HG03045 (cell line): ENCODE results near the gene RPP40.
"Not testable (repeated sequence)": the region's sequence is repeated elsewhere in the genome, so short reads cannot be mapped to it uniquely, and the experiment has no call there.

Experiments
- ATAC-seq: cut with Tn5 transposase; IDR thresholded peaks from one replicate; pipeline ENCODE4 v1.9.1; 2021; ENCODE audit warnings: mild to moderate bottlenecking, moderate library complexity; ENCODE audit not compliant: unreplicated experiment

Gene RPP40

DNA sequence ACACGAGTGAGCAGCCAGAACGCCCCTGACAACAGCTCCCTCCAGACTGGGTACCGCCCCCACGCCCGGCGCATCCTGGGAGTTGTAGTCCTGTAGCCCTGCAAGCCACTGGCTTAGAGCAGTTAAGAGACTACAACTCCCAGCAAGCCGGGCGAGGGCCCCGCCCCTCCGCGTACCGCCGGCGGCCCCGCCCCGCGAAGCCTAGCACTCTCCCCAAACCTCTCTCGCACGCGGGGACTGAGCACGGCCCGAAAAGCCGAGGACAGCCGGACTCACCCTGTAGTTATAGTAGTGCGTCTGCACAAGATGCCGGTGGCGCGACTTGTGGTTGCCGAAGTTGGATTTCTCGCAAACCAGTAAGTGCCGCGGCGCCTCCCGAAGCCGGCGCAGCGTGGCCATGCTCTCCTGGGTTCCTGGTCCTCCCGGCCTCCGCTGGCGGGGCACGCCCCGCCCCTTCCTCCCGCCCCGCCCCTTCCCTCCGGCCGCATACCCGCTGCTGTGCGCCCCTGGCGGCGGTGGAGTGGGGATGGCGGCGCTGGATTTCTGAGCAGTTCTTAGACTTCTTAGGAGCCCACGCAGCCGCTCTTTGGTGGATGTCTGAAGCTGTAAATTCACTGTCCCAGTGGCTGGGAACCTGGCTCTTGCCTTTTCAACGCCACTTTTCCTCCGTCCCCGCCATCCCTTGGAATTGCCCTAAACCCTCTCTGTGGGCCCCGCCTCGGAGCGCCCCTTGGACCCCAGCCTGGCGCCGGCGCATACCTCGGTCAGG is at the start of gene RPP40:
Gene RPP40 (minus strand): TSS at position 434 of the 769 bp plus-strand sequence. CDS start 35 bp downstream, at position 399.
- ATAC-seq: peak; percentile 98

DNA sequence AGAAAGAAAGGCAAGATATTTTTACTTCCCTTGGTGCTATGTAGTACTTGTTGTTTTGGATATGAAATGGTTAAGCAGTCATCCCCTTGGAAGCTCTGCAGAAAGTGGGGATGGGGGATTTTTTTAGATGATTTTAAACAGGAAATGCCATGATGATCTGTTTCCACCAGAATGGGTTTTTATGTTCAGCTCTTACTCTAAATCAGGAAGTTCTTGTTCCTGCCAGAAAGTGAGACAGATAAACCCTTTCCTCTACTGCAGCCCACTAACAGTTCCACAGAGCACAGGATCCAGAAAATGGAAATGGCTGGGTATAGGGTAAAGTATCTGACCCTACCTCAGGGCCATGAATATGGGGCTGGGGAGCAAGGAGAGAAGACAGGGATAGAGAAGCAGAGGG is 49.2 kb upstream of the RPP40 start:
- ATAC-seq: no peak

DNA sequence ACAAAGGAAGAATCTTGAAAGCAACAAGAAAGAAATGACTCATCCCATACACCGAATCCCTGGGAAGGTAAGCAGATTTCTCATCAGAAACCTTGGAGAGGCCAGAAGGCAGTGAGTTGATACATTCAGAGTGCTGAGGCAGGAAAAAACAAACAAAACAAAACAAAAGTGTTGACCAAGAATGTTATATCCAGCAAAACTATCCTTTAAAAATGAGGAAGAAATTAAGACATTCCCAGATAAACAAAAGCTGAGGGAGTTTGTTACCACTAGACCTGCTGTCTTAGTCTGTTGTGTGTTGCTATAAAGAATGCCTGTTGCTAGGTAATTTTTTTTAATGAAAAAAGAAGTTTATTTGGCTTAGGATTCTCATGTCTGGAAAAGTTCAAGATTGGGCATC is 47.6 kb upstream of the RPP40 start:
- no peak for ATAC-seq

- ATAC-seq: no peak
Observed at GRCh38 chr6:5050009-5050408, 46.2 kb upstream of the RPP40 start.

DNA sequence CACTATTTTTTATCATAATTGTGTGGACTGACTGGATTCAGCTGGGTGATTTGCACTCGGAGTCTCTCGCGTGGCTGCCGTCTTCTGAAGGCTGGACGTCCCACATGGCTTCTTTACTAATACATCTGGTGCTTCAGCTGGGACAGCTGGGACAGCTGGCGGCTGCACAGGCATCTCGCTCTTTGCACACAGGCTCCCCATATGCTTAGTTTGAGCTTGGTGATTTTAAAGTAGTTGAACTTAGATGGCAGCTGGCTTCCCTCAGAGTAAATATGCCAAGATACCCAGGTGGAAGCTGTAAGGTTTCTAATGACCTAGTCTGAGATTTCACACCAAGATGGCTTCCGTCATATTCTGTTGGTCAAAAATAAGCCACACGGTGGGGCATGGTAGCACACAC is 42.6 kb upstream of the RPP40 start:
- ATAC-seq: no peak

GRCh38 chr6:5045416-5045815 is 41.6 kb upstream of the RPP40 start:
- ATAC-seq: no peak

- ATAC-seq: no peak
Observed at GRCh38 chr6:5044866-5045265, 41.0 kb upstream of the RPP40 start.

GRCh38 chr6:5042436-5042835 is 38.6 kb upstream of the RPP40 start:
- ATAC-seq: no peak

- no peak for ATAC-seq
Observed at GRCh38 chr6:5041955-5042354, 38.1 kb upstream of the RPP40 start.

DNA sequence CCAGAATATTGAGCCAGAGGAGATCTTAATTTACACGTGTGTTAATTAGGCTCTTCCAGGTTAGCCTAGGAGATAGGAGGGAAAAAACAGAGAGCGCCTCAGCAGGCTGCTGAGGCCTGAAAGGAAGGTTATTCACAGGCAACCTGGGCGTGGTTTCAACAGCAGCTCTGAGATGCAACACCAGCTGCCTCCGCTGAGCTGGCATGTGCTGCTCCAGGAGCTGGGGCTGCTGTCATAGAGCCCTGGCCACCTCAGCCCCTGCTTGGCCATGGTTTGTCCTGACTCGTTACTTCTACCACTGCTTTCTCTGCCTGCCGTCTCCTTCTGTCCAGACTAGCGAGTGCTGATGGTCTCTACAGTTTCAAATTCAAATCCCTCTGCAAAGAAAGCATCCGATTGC is 32.4 kb upstream of the RPP40 start:
- no peak for ATAC-seq

DNA sequence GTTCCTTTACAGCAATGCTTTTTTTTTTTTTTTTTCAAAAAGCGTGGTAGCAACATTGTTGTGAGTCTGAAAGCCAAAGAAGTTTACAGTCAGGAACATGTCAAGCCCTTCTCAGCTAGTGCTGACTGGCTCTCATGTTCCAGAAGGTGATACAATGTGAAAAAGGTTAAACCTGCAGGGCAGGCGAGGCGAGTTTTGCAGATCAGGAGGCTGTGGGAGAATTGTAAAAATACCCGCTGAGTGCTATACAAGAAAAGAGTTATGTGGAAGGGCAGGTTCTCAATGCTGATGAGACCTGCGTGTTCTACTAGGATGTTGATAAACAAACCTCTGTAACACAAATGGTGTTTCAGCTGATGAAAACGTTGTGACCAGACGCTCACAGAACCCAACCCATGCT is 30.9 kb upstream of the RPP40 start:
- no peak for ATAC-seq

GRCh38 chr6:5034328-5034727 is 30.5 kb upstream of the RPP40 start:
- ATAC-seq: no peak

DNA sequence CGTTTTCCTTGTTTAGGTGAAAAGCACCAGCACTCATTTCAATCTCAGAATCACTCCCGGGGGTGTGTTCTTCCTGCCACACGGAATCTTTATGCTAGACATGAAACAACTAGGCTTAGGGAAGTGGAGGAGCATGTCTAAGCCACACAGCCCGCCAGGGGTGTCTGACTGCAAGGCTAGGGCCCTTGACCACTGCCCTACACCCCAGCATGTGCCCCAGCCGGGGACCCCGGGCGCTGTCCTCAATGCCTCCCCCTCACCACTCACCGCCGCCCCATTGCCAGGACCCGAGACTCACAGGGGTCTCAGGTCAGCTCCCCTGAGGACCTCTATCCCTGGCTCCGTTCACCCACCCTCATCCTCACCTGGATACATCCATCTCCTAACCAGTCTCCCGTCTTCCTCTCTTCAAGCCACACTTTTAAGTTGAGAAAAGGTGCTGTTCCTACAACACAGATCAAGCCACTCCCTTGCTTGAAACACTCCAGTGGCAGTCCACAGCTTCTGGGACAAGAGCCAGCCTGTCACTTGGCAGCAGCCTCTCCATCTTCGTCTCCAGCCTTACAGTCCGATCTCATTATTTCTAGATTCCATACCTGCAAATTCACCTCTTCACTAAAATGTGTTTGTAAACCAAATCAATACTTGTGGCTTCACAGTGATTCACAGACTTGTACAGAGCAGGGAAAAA is 29.5 kb upstream of the RPP40 start:
- not testable (repeated sequence) for ATAC-seq

- not testable (repeated sequence) for ATAC-seq
Observed at GRCh38 chr6:5032706-5033105, 28.9 kb upstream of the RPP40 start.

GRCh38 chr6:5031150-5031549 is 27.3 kb upstream of the RPP40 start:
- no peak for ATAC-seq

- ATAC-seq: peak; percentile 73
Observed at GRCh38 chr6:5030596-5031136, 26.8 kb upstream of the RPP40 start.

- ATAC-seq: no peak
Observed at GRCh38 chr6:5029609-5030008, 25.8 kb upstream of the RPP40 start.

- no peak for ATAC-seq
Observed at GRCh38 chr6:5028921-5029320, 25.1 kb upstream of the RPP40 start.

DNA sequence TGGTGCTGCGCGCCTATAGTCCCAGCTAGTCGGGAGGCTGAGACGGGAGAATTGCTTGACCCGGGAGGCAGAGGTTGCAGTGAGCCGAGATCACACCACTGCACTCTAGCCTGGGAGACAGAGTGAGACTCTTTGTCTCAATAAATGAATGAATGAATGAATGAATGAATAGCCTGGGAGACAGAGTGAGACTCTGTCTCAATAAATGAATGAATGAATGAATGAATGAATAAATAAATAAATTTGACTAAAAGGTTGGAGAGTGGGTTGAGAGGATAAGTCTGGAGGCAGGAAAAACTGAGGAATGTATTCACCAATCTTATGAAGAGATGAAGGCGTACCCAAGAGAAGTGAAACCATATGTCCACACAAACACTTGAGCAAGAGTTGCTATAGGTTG is 24.5 kb upstream of the RPP40 start:
- ATAC-seq: no peak

DNA sequence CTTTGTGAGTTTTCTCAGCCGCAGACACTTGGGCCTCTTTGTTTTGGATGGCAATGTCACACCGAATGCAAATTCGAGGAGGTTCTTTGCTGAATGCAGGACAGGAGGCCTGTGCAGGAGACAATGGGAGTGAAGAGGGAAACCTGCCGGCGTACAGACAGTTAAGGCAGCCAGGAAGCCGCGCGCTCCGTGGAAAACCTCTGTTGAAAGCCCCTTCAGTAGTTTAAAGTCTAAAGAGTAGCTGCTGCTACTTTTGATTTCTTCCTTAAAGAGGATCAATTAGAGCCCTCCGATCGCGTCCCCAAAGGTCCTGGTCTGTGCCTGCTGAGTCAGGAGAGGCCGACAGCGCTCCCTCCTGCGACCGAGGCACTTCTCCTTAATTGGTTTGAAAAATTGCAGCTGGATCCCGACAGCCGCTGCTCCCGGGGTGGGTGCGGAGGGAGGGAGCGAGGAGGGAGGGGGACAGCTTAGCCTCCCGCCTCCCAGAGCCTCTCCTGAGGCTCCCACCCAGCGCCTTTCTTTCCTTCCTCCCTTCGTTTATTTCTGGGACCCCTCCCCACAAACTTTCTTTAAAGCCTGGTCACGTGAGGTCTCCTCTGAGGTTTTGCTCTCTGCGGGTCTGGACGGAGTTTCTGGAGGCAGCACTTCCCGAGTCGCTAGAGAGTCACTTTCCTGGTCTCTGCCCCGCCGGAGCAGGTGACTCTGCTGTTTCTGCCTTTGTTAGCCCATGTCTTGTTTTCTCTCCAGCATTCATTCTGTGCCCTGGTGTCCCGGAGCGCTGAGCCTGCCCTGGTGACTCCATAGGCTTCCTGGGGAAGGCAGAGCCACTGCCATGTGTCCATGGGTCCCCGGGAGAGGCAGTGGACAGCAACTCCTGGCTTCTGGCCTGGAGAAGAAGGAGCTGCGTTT is 22.3 kb upstream of the RPP40 start:
- ATAC-seq: no peak

DNA sequence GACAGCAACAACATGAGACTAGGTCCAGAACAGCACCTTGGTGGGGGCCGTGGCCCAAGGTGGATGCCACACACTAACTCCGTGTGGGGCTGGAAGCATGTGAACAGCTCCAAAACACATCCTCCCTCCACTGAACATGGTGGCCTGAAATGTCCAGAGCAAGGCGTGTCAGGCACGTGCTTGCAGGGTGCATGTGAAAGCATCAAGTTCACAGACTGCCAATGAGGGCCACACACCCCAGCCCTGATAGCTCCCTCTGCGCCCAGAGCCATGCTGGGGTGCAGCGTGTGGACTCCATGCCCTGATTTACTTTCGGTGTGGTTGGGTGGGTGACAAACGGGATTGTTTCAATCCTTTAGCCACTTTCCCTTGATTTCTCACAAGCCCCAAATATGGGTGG is 20.1 kb upstream of the RPP40 start:
- ATAC-seq: no peak
